Measurements from ENCODE around the gene SPINK1. TPM values are rescaled to one million over a fixed set of nuclear protein-coding genes. Genes with fewer than 3 reads are reported as not detected.

The SPINK1 gene
- total RNA-seq, 1 donor from 2014 or later = not detected

GRCh38 chr5:147800491-147800890 is 31.0 kb downstream of the SPINK1 start:
- Mint-ChIP-seq H3K4me1 (peaks cover 8% of the 10 kb centered on the region), H3K27ac (ENCODE audit: unreplicated experiment) (no peak overlapping the region), H3K27me3 (ENCODE audit: low read depth) (no peaks in the 10 kb centered on the region), H3K36me3 (ENCODE audit: low read depth) (no peaks in the 10 kb centered on the region), H3K9me3 (peaks cover 3% of the 10 kb centered on the region), H3K4me3 (no peak overlapping the region)
- no peak for TF ChIP-seq CTCF (conservative IDR thresholded peaks at IDR 0.05)
- DNase-seq (ENCODE audit: low read depth, low spot score) = no peak

DNA sequence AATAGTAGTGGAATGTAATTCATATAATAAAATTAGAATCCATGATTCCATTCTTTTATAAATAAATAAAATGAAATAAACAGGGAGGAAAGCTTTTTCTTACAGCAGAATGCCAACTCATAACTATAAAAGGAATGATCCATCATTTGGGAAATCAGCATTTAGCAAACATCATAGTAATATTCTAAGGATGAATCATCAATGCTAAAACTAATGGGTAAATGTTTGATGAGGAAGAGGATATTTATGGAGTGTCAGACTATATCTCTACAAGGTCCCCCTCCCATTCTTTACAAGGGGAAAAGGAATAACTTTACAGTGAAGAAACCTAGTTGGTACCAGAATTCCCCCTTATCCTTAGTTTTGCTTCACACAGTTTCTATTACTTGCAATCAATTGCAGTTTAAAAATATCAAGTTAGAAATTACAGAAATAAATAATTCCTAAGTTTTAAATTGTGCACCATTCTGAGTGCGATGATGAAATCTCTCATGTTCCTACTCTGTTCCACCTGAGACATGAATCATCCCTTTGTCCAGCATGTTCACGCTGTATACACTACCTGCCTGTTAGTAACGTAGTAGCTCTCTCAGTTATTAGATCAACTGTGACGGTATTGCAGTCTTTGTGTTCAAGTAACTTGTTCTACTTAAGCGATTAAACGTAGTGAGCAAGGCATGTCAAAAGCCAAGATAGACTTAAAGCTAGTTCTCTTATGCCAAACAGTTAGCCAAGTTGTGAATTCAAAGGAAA is 34.7 kb downstream of the SPINK1 start:
- Mint-ChIP-seq H3K4me1 (no peaks in the 10 kb centered on the region), H3K4me3 (no peak overlapping the region), H3K27ac (ENCODE audit: unreplicated experiment) (no peak overlapping the region), H3K27me3 (ENCODE audit: low read depth) (no peaks in the 10 kb centered on the region), H3K9me3 (peaks cover 3% of the 10 kb centered on the region), H3K36me3 (ENCODE audit: low read depth) (no peaks in the 10 kb centered on the region)
- TF ChIP-seq CTCF (conservative IDR thresholded peaks at IDR 0.05) = no peak
- no peak for DNase-seq (ENCODE audit: low read depth, low spot score)

DNA sequence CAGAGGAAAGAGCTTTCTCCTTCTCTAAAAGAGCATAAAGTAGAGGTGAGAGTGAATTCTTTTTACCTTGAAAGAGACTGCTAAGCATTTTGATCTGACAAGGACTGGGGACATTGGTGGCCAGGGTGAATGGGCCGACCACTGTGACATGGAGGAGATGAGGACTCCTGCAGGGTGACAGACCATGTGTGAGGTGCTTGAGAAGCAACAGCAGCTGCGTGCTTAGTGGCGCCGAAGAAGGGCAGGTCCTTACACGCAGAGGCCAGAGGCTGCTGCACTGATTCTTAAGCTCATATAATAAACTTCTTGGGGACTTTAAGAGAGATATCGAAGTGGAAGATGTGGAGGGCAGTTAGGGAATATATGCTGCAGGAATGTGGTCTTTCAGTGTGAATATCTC is 40.3 kb downstream of the SPINK1 start:
- H3K27me3 Mint-ChIP-seq (ENCODE audit: low read depth) = no peaks in the 10 kb centered on the region
- H3K4me3 Mint-ChIP-seq = no peak overlapping the region
- TF ChIP-seq CTCF (conservative IDR thresholded peaks at IDR 0.05) = no peak
- no peaks in the 10 kb centered on the region for H3K36me3 Mint-ChIP-seq (ENCODE audit: low read depth)
- peaks cover 4% of the 10 kb centered on the region for H3K4me1 Mint-ChIP-seq
- no peak for DNase-seq (ENCODE audit: low read depth, low spot score)
- H3K9me3 Mint-ChIP-seq = peaks cover 3% of the 10 kb centered on the region
- peak overlapping the region; percentile 20 for H3K27ac Mint-ChIP-seq (ENCODE audit: unreplicated experiment)

GRCh38 chr5:147789820-147790219 is 41.7 kb downstream of the SPINK1 start:
- Mint-ChIP-seq H3K9me3 (no peaks in the 10 kb centered on the region), H3K27me3 (ENCODE audit: low read depth) (no peaks in the 10 kb centered on the region), H3K4me1 (peaks cover 4% of the 10 kb centered on the region), H3K36me3 (ENCODE audit: low read depth) (no peaks in the 10 kb centered on the region), H3K27ac (ENCODE audit: unreplicated experiment) (no peak overlapping the region), H3K4me3 (no peak overlapping the region)
- no peak for TF ChIP-seq CTCF (conservative IDR thresholded peaks at IDR 0.05)
- no peak for DNase-seq (ENCODE audit: low read depth, low spot score)

DNA sequence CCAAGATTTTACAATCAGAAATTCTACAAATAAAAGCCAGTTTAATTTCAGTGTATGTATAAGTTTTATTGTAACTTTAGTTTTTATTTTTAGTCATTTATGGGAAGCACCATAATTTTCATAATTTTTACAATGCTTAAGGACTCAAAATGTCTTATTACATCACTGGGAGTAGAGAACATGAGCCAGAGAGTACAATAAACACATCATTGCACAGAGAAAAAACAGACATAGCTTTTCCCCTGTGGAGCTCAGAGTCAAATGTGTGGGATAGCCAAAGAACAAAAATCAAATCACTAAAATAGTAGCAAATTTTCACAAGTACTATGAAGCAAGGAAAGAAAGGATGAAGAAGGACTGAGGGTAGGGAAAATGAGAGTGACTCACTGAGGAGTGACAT is 43.4 kb downstream of the SPINK1 start:
- Mint-ChIP-seq H3K4me1 (peaks cover 4% of the 10 kb centered on the region), H3K27ac (ENCODE audit: unreplicated experiment) (no peak overlapping the region), H3K36me3 (ENCODE audit: low read depth) (no peaks in the 10 kb centered on the region), H3K4me3 (no peak overlapping the region), H3K27me3 (ENCODE audit: low read depth) (no peaks in the 10 kb centered on the region), H3K9me3 (no peaks in the 10 kb centered on the region)
- no peak for TF ChIP-seq CTCF (conservative IDR thresholded peaks at IDR 0.05)
- no peak for DNase-seq (ENCODE audit: low read depth, low spot score)

Measured in neural crest cell (in vitro differentiated cells).